ENCODE measurements around the gene EIF3D. TPM values are rescaled to one million over a fixed set of nuclear protein-coding genes. Genes with fewer than 3 reads are reported as not detected.

EIF3D gene
- total RNA-seq, 1 experiment from 2014 or later = 306 TPM

DNA sequence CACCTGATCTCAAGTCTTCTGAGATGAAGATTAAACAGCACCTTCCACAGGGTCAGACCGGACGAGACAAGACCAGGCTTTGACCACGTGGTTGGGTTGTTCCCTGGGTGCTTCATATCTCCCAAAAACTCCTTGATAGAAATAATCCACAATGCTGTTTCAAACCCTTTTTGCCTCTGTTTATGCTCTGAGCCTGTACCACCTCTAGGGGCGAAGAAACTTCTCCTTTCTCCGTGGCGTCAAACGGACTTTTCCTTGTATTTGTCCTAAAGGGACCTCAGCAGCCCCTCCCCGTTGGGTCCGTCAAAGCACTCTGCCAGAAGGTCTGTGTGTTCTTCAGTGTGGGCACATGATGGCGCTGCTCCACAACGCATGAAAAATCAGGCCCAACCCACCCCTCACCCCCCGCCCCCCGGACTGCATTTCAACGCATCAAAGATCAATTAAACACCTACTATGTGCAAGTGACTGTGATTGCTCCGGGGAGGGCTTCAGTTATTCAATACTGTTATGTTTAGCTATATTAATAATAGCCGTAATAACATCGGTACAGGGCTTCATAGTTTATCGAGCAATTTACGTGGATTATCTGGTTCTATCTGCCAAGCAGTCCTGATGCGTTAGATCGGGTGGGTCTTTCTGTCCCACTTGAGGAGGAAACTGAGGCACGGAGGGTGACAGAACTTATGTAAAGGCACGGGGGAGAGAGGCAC, 17.3 kb upstream of the EIF3D start:
- CTCF ChIA-PET = interaction anchor here (0.6 to 2.0 kb wide), 14 partner anchors 12 to 721 kb away, joined by 3 to 18 read pairs (median 4); partner anchors contain the start of gene IFT27
- Histone ChIP-seq H3K36me3 (ENCODE audit: control insufficient read depth in 1 of 2, insufficient read depth in 2 of 2, low read length in 2 of 2) (no peaks in the 10 kb centered on the region), H3K27ac (ENCODE audit: low read depth, low read length) (no peak overlapping the region), H3K9ac (ENCODE audit: low read length) (peak overlapping the region; percentile 2; the same call in 1 of the 2 replicates), H3K27me3 (ENCODE audit: insufficient read depth, low read length) (peaks cover 5% of the 10 kb centered on the region; the same call in 1 of the 2 replicates), H3K9me2 (ENCODE audit: insufficient read depth) (no peaks in the 10 kb centered on the region), H2AFZ (ENCODE audit: low read depth, low read length, poor library complexity, severe bottlenecking) (peak overlapping the region; percentile 81), H3K79me2 (ENCODE audit: insufficient read depth, low read length) (no peaks in the 10 kb centered on the region), H3K4me1 (ENCODE audit: control insufficient read depth in 1 of 2, insufficient read depth in 2 of 2, low read length in 2 of 2) (peaks cover 14 to 51% of the 10 kb centered on the region in 2 experiments), H3K9me3 (ENCODE audit: control insufficient read depth in 1 of 2, insufficient read depth in 1 of 2, low read depth in 1 of 2, low read length in 2 of 2) (no peaks in the 10 kb centered on the region), H3K4me3 (replicated peaks in 1 of 2; ENCODE audit: low read depth in 1 of 2, low read length in 2 of 2) (peak overlapping the region in 1 of 2 experiments; percentile 15; a peak in 1 of 4 replicates), H3K4me2 (ENCODE audit: low read length) (peak overlapping the region; percentile 59), H4K20me1 (ENCODE audit: insufficient read depth) (no peaks in the 10 kb centered on the region)
- ATAC-seq (peak; percentile 83), DNase-seq (ENCODE audit: low read depth, low spot score) (peak; percentile 73)
- TF ChIP-seq ELF1 (IDR thresholded peaks at IDR 0.05; ENCODE audit: borderline replicate concordance, low read depth) (no peak), TCF7L2 (IDR thresholded peaks at IDR 0.05; ENCODE audit: borderline replicate concordance, extremely low read depth, insufficient read depth, insufficient read length) (no peak), EZH2 (IDR thresholded peaks at IDR 0.05) (no peak), POLR2A (IDR thresholded peaks at IDR 0.05; ENCODE audit: borderline replicate concordance, extremely low read depth, insufficient read depth, insufficient read length) (no peak), JUND (IDR thresholded peaks at IDR 0.05) (no peak), EZH2phosphoT487 (IDR thresholded peaks at IDR 0.05; ENCODE audit: borderline replicate concordance) (no peak), YY1 (IDR thresholded peaks at IDR 0.05; ENCODE audit: extremely low read depth, insufficient replicate concordance, low read depth, low read length) (no peak), RAD21 (IDR thresholded peaks at IDR 0.05; ENCODE audit: low read depth) (peak; percentile 80)
- TF ChIP-seq, protein P1, sequence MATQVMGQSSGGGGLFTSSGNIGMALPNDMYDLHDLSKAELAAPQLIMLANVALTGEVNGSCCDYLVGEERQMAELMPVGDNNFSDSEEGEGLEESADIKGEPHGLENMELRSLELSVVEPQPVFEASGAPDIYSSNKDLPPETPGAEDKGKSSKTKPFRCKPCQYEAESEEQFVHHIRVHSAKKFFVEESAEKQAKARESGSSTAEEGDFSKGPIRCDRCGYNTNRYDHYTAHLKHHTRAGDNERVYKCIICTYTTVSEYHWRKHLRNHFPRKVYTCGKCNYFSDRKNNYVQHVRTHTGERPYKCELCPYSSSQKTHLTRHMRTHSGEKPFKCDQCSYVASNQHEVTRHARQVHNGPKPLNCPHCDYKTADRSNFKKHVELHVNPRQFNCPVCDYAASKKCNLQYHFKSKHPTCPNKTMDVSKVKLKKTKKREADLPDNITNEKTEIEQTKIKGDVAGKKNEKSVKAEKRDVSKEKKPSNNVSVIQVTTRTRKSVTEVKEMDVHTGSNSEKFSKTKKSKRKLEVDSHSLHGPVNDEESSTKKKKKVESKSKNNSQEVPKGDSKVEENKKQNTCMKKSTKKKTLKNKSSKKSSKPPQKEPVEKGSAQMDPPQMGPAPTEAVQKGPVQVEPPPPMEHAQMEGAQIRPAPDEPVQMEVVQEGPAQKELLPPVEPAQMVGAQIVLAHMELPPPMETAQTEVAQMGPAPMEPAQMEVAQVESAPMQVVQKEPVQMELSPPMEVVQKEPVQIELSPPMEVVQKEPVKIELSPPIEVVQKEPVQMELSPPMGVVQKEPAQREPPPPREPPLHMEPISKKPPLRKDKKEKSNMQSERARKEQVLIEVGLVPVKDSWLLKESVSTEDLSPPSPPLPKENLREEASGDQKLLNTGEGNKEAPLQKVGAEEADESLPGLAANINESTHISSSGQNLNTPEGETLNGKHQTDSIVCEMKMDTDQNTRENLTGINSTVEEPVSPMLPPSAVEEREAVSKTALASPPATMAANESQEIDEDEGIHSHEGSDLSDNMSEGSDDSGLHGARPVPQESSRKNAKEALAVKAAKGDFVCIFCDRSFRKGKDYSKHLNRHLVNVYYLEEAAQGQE (IDR thresholded peaks at IDR 0.05; ENCODE audit: low read depth) = no peak
- TF ChIP-seq, protein P2, sequence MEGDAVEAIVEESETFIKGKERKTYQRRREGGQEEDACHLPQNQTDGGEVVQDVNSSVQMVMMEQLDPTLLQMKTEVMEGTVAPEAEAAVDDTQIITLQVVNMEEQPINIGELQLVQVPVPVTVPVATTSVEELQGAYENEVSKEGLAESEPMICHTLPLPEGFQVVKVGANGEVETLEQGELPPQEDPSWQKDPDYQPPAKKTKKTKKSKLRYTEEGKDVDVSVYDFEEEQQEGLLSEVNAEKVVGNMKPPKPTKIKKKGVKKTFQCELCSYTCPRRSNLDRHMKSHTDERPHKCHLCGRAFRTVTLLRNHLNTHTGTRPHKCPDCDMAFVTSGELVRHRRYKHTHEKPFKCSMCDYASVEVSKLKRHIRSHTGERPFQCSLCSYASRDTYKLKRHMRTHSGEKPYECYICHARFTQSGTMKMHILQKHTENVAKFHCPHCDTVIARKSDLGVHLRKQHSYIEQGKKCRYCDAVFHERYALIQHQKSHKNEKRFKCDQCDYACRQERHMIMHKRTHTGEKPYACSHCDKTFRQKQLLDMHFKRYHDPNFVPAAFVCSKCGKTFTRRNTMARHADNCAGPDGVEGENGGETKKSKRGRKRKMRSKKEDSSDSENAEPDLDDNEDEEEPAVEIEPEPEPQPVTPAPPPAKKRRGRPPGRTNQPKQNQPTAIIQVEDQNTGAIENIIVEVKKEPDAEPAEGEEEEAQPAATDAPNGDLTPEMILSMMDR (IDR thresholded peaks at IDR 0.05 in 2 of 3, conservative IDR thresholded peaks at IDR 0.05 in 1 of 3; ENCODE audit: borderline replicate concordance in 1 of 3, insufficient read depth in 1 of 3, low read depth in 2 of 3, low read length in 2 of 3) = peak; percentile 55 to 67 (median 57); a peak in 4 of 6 replicates
- TF ChIP-seq, protein P3, sequence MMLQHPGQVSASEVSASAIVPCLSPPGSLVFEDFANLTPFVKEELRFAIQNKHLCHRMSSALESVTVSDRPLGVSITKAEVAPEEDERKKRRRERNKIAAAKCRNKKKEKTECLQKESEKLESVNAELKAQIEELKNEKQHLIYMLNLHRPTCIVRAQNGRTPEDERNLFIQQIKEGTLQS (IDR thresholded peaks at IDR 0.05) = no peak
- POLR2A ChIA-PET = interaction anchor here (1.1 to 1.6 kb wide), 3 partner anchors 228 to 726 kb away, joined by 3 to 4 read pairs (median 4); partner anchors contain the start of gene IFT27
- RAD21 ChIA-PET (ENCODE audit: low non-redundant PET in 1 of 2, low total read pairs in 2 of 2, uncharacterized antibody in 2 of 2, unreplicated experiment in 2 of 2) = interaction anchor here (0.6 to 1.0 kb wide), 5 partner anchors 59 to 663 kb away, joined by 3 to 8 read pairs (median 3); no protein-coding TSS in a partner anchor
- intact Hi-C loops (cut with micrococcal nuclease) = loop anchor here (1.0 to 5.0 kb wide), 6 partner anchors 211 to 653 kb away; no protein-coding TSS in a partner anchor
- BruUV-seq (replicated peaks) = no TSS peak

All from HCT116 (cell line).